ENCODE measurements around the gene ZNF407. TPM values are rescaled to one million over a fixed set of nuclear protein-coding genes. Genes with fewer than 3 reads are reported as not detected.

Gene ZNF407
- total RNA-seq, 1 experiment from 2014 or later, result 7.6 TPM

DNA sequence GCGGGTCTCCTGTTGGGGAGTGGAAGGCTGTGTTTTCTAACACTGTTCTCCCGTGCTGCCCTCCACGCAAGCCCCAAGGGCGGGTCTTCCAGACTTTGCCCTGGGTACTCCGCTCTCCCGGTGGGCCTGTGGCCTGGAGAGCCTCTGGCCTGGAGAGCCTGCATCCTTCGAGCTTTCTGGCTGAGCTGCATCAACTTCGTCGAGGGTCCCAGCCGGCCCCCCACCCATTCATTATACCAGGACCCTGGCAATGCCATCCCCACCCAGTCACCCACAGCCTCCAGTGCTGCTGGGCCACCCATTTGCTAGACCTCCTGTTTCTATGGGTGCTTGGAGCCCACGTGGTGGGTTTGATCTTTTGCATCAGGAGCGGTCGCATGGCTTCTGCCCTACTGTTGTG lies 509.1 kb downstream of the ZNF407 start (continued):
- TF ChIP-seq, protein P1, sequence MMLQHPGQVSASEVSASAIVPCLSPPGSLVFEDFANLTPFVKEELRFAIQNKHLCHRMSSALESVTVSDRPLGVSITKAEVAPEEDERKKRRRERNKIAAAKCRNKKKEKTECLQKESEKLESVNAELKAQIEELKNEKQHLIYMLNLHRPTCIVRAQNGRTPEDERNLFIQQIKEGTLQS (IDR thresholded peaks at IDR 0.05), result no peak
- TF ChIP-seq EZH2phosphoT487 (IDR thresholded peaks at IDR 0.05; ENCODE audit: borderline replicate concordance) (no peak), CBX3 (IDR thresholded peaks at IDR 0.05; ENCODE audit: low read depth) (no peak), FOSL1 (IDR thresholded peaks at IDR 0.05; ENCODE audit: low read depth) (no peak)

DNA sequence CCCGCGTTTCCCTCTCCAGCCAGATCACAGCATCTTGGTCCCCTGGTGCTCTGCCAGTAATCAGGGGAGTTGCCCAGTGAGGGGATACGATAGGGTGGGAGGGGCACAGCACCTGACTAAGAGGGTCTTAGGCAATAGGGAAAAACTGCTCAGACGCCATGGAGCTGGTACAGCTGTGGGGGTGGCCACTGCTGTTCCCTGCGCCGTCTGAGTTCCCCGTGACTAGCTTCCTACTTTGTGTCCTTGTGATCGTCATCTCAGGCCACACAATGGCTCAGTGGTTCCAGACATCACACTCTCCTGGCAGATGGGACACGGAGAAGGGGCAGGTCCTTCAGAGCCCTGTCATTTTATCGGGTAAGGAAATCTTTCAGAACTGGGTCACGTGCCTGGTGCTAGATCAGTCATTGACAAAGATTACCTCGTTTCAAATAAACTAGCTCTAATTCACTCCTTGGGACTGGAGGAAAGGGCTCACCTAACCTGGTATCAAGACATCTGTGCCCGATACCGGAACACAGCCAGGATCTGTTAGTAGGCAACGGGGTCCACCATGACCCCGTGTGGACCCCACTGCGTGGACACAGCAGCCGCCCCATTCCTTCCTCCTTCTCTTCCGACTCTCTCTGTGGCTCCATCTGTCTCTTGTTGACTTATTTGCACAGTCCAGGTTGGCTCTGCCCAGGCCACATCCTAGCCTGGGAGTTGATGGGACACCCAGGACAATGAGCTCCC lies 509.7 kb downstream of the ZNF407 start:
- ChIA-PET CTCF (no interaction called here), RAD21 (ENCODE audit: low non-redundant PET in 1 of 2, low total read pairs in 2 of 2, uncharacterized antibody in 2 of 2, unreplicated experiment in 2 of 2) (no interaction called here), POLR2A (no interaction called here)
- DNase-seq (ENCODE audit: low read depth, low spot score), result no peak
- intact Hi-C loops (cut with micrococcal nuclease), result no loop called here
- ATAC-seq, result no peak
- no peak overlapping the region for H2AFZ ChIP-seq (ENCODE audit: low read depth, low read length, poor library complexity, severe bottlenecking)
- no peak overlapping the region for H3K27ac ChIP-seq (ENCODE audit: low read depth, low read length)
- 0 out of 2 replicates have a peak, but pooled peaks cover 4% of the 10 kb centered on the region for H3K27me3 ChIP-seq (ENCODE audit: insufficient read depth, low read length)
- H4K20me1 ChIP-seq (ENCODE audit: insufficient read depth), result no peaks in the 10 kb centered on the region
- H3K9ac ChIP-seq (ENCODE audit: low read length), result no peak overlapping the region
- H3K4me2 ChIP-seq (ENCODE audit: low read length), result no peak overlapping the region
- H3K36me3 ChIP-seq (ENCODE audit: control insufficient read depth in 1 of 2, insufficient read depth in 2 of 2, low read length in 2 of 2), result no peaks in the 10 kb centered on the region
- H3K79me2 ChIP-seq (ENCODE audit: insufficient read depth, low read length), result no peaks in the 10 kb centered on the region
- no peak overlapping the region for H3K4me3 ChIP-seq (replicated peaks in 1 of 2; ENCODE audit: low read depth in 1 of 2, low read length in 2 of 2)
- no TSS peak for BruUV-seq (replicated peaks)
- H3K4me1 ChIP-seq (ENCODE audit: control insufficient read depth in 1 of 2, insufficient read depth in 2 of 2, low read length in 2 of 2), result peaks cover 0 to 4% of the 10 kb centered on the region in 2 experiments; a peak in 1 of 4 replicates
- no peaks in the 10 kb centered on the region for H3K9me2 ChIP-seq (ENCODE audit: insufficient read depth)
- no peaks in the 10 kb centered on the region for H3K9me3 ChIP-seq (ENCODE audit: control insufficient read depth in 1 of 2, insufficient read depth in 1 of 2, low read depth in 1 of 2, low read length in 2 of 2)
- TF ChIP-seq, protein P1 (IDR thresholded peaks at IDR 0.05), result no peak
- no peak for TF ChIP-seq ZFX (IDR thresholded peaks at IDR 0.05)
- no peak for TF ChIP-seq YY1 (IDR thresholded peaks at IDR 0.05; ENCODE audit: extremely low read depth, insufficient replicate concordance, low read depth, low read length)
- TF ChIP-seq, protein P2, sequence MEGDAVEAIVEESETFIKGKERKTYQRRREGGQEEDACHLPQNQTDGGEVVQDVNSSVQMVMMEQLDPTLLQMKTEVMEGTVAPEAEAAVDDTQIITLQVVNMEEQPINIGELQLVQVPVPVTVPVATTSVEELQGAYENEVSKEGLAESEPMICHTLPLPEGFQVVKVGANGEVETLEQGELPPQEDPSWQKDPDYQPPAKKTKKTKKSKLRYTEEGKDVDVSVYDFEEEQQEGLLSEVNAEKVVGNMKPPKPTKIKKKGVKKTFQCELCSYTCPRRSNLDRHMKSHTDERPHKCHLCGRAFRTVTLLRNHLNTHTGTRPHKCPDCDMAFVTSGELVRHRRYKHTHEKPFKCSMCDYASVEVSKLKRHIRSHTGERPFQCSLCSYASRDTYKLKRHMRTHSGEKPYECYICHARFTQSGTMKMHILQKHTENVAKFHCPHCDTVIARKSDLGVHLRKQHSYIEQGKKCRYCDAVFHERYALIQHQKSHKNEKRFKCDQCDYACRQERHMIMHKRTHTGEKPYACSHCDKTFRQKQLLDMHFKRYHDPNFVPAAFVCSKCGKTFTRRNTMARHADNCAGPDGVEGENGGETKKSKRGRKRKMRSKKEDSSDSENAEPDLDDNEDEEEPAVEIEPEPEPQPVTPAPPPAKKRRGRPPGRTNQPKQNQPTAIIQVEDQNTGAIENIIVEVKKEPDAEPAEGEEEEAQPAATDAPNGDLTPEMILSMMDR (IDR thresholded peaks at IDR 0.05 in 2 of 3, conservative IDR thresholded peaks at IDR 0.05 in 1 of 3; ENCODE audit: borderline replicate concordance in 1 of 3, insufficient read depth in 1 of 3, low read depth in 2 of 3, low read length in 2 of 3), result no peak
- no peak for TF ChIP-seq ELF1 (IDR thresholded peaks at IDR 0.05; ENCODE audit: borderline replicate concordance, low read depth)
- no peak for TF ChIP-seq SIN3A (IDR thresholded peaks at IDR 0.05; ENCODE audit: low read depth)
- TF ChIP-seq EGR1 (IDR thresholded peaks at IDR 0.05; ENCODE audit: low read depth), result no peak
- no peak for TF ChIP-seq EZH2phosphoT487 (IDR thresholded peaks at IDR 0.05; ENCODE audit: borderline replicate concordance)
- no peak for TF ChIP-seq SP1 (IDR thresholded peaks at IDR 0.05; ENCODE audit: low read depth)
- no peak for TF ChIP-seq RAD21 (IDR thresholded peaks at IDR 0.05; ENCODE audit: low read depth)
- no peak for TF ChIP-seq SRF (IDR thresholded peaks at IDR 0.05; ENCODE audit: low read depth)
- TF ChIP-seq POLR2A (IDR thresholded peaks at IDR 0.05; ENCODE audit: borderline replicate concordance, extremely low read depth, insufficient read depth, insufficient read length), result no peak
- TF ChIP-seq, protein P3, sequence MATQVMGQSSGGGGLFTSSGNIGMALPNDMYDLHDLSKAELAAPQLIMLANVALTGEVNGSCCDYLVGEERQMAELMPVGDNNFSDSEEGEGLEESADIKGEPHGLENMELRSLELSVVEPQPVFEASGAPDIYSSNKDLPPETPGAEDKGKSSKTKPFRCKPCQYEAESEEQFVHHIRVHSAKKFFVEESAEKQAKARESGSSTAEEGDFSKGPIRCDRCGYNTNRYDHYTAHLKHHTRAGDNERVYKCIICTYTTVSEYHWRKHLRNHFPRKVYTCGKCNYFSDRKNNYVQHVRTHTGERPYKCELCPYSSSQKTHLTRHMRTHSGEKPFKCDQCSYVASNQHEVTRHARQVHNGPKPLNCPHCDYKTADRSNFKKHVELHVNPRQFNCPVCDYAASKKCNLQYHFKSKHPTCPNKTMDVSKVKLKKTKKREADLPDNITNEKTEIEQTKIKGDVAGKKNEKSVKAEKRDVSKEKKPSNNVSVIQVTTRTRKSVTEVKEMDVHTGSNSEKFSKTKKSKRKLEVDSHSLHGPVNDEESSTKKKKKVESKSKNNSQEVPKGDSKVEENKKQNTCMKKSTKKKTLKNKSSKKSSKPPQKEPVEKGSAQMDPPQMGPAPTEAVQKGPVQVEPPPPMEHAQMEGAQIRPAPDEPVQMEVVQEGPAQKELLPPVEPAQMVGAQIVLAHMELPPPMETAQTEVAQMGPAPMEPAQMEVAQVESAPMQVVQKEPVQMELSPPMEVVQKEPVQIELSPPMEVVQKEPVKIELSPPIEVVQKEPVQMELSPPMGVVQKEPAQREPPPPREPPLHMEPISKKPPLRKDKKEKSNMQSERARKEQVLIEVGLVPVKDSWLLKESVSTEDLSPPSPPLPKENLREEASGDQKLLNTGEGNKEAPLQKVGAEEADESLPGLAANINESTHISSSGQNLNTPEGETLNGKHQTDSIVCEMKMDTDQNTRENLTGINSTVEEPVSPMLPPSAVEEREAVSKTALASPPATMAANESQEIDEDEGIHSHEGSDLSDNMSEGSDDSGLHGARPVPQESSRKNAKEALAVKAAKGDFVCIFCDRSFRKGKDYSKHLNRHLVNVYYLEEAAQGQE (IDR thresholded peaks at IDR 0.05; ENCODE audit: low read depth), result no peak
- TF ChIP-seq FOSL1 (IDR thresholded peaks at IDR 0.05; ENCODE audit: low read depth), result no peak
- TF ChIP-seq, protein P4, sequence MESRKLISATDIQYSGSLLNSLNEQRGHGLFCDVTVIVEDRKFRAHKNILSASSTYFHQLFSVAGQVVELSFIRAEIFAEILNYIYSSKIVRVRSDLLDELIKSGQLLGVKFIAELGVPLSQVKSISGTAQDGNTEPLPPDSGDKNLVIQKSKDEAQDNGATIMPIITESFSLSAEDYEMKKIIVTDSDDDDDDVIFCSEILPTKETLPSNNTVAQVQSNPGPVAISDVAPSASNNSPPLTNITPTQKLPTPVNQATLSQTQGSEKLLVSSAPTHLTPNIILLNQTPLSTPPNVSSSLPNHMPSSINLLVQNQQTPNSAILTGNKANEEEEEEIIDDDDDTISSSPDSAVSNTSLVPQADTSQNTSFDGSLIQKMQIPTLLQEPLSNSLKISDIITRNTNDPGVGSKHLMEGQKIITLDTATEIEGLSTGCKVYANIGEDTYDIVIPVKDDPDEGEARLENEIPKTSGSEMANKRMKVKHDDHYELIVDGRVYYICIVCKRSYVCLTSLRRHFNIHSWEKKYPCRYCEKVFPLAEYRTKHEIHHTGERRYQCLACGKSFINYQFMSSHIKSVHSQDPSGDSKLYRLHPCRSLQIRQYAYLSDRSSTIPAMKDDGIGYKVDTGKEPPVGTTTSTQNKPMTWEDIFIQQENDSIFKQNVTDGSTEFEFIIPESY (IDR thresholded peaks at IDR 0.05; ENCODE audit: extremely low read depth, insufficient replicate concordance, low read length), result no peak
- no peak for TF ChIP-seq JUND (IDR thresholded peaks at IDR 0.05)
